GM12878 (cell line): ENCODE data around the gene DMRT2. TPM values are rescaled to one million over a fixed set of nuclear protein-coding genes. Genes with fewer than 3 reads are reported as not detected.
A peak's percentile ranks its signal among the peaks of the same experiment; 100 is the strongest.

ENCODE experiments used
- ATAC-seq: fragments of 200-7000 bp; cut with Tn5 transposase; 3 replicates; pipeline ENCODE4 v1.9.1; 2020; ENCODE audit warnings: mild to moderate bottlenecking, moderate library complexity
- BruUV-seq: library from RNA; stranded (reverse); fragments of 400-500 nt; replicated peaks from 2 replicates; lab custom pipeline; 2021; lab: Mats Ljungman, UMichigan
- CTCF ChIA-PET: fragments of 300-600 bp; sonication (Branson Sonifier 250); formaldehyde crosslinking; extraction: SDS; loops from one replicate; lab custom pipeline; 2021; ENCODE audit warnings: inconsistent platforms; lab: Yijun Ruan, JAX
- POLR2A ChIA-PET: fragments of 350-600 bp; formaldehyde crosslinking; extraction: SDS; loops from one replicate; lab custom pipeline; 2021; ENCODE audit warnings: inconsistent platforms; lab: Charles Lee
- RAD21 ChIA-PET: fragments of 300-600 bp; sonication (Branson Sonifier 250); formaldehyde crosslinking; loops from one replicate; lab custom pipeline; 2023; ENCODE audit warnings: antibody characterized with exemption; ENCODE audit not compliant: unreplicated experiment; lab: Charles Lee
- SMC1A ChIA-PET: fragments of 300-600 bp; sonication (Branson Sonifier 250); formaldehyde crosslinking; loops from one replicate; lab custom pipeline; 2023; ENCODE audit not compliant: unreplicated experiment, uncharacterized antibody; lab: Charles Lee
- DNase-seq: peaks from one replicate; pipeline ENCODE4 v3.0.0-alpha.2; 2011; ENCODE audit warnings: low read depth, low spot score
- FAIRE-seq: peaks from 3 replicates; lab custom pipeline; 2011; peaks lifted over from hg19 to GRCh38; lab: Jason Lieb, UNC
- H2AFZ ChIP-seq: 2 replicates; pipeline ENCODE4 v1.6.0; 2011; ENCODE audit warnings: low read depth, low read length, control low read depth; ENCODE audit not compliant: control insufficient read depth
- H3K27ac ChIP-seq: 2 replicates; pipeline ENCODE4 v1.5.1; 2011; ENCODE audit warnings: control low read depth; ENCODE audit not compliant: control insufficient read depth, insufficient read depth
- H3K27me3 ChIP-seq, 2 experiments: replicated peaks in 1 of 2; 2 replicates each; pipeline versions ENCODE4 v1.6.0 to v1.6.1; 2011; ENCODE audit warnings: low read length in 1 of 2; ENCODE audit not compliant: control insufficient read depth in 2 of 2, insufficient read depth in 2 of 2
- H3K36me3 ChIP-seq, 2 experiments: 2 replicates each; pipeline ENCODE4 v1.5.1; 2011; ENCODE audit warnings: low read length in 1 of 2; ENCODE audit not compliant: control insufficient read depth in 2 of 2, insufficient read depth in 2 of 2
- H3K4me1 ChIP-seq: 2 replicates; pipeline ENCODE4 v1.6.1; 2011; ENCODE audit warnings: mild to moderate bottlenecking, low read length, moderate library complexity, mixed read lengths; ENCODE audit not compliant: control insufficient read depth, insufficient read depth
- H3K4me2 ChIP-seq: 2 replicates; pipeline ENCODE4 v1.6.0; 2011; ENCODE audit warnings: control low read depth; ENCODE audit not compliant: control insufficient read depth, insufficient read depth
- H3K4me3 ChIP-seq: fragments of 200-600 bp; sonication (generic); 2 replicates; pipeline ENCODE4 v1.5.1; 2016
- H3K79me2 ChIP-seq: 2 replicates; pipeline ENCODE4 v1.6.0; 2011; ENCODE audit warnings: low read length; ENCODE audit not compliant: control insufficient read depth, insufficient read depth
- H3K9ac ChIP-seq: 2 replicates; pipeline ENCODE4 v1.8.0; 2011; ENCODE audit warnings: low read length, control low read depth, mixed read lengths; ENCODE audit not compliant: control insufficient read depth, insufficient read depth
- H3K9me3 ChIP-seq: replicated peaks from 3 replicates; pipeline ENCODE4 v1.5.1; 2011; ENCODE audit warnings: mild to moderate bottlenecking, low read length; ENCODE audit not compliant: control insufficient read depth, insufficient read depth
- H4K20me1 ChIP-seq: 2 replicates; pipeline ENCODE4 v1.6.0; 2011; ENCODE audit not compliant: control insufficient read depth, insufficient read depth
- HDAC2 ChIP-seq: fragments of 200-600 bp; sonication (generic); IDR thresholded peaks from 2 replicates; pipeline ENCODE4 v1.6.1; 2017
- TCF7 ChIP-seq: IDR thresholded peaks from 2 replicates; pipeline ENCODE4 v1.6.1; 2014; ENCODE audit warnings: antibody characterized with exemption, borderline replicate concordance
- WGBS: methylation state at CpG from one replicate; pipeline ENCODE4 v1.1.6; 2016; ENCODE audit warnings: low lambda C conversion rate; ENCODE audit not compliant: insufficient replicate concordance, insufficient coverage; ENCODE audit errors: missing lambda C conversion rate; 5-methylcytosine and 5-hydroxymethylcytosine counted together
- in situ Hi-C: fragments of 300-500 bp; cut with MboI; formaldehyde crosslinking; loops from 9 replicates; pipeline ENCODE4 v1.14.3; 2018; ENCODE audit warnings: mixed read lengths
- intact Hi-C: fragments of 100-400 bp; cut with micrococcal nuclease; formaldehyde crosslinking; loops from one replicate; pipeline ENCODE4 v1.14.2; 2022; ENCODE audit not compliant: unreplicated experiment
- polyA plus RNA-seq, 11 experiments: library from polyadenylated mRNA; depleted of rRNA in 4 of 11; unstranded in 6 of 11; stranded (reverse) in 5 of 11; fragments of >200 nt; fragmentation: Nextera tagmentation in 4 of 11; fragmentation: Illumina TruSeq in 1 of 11; extraction: Ambion mirVana in 4 of 11; extraction: Trizol in 1 of 11; gene quantifications; 1 replicate in 1 of 11; 2 replicates in 10 of 11; pipeline versions ENCODE4 v1.2.1 to v1.2.3, GENCODE V29; 2011 to 2016; ENCODE audit warnings: inconsistent platforms in 2 of 11, missing spikeins in 2 of 11, low read depth in 1 of 11
- total RNA-seq, 4 experiments: library from RNA; depleted of rRNA in 3 of 4; stranded (reverse); fragments of >200 nt in 3 of 4; fragmentation: Illumina TruSeq in 1 of 4; extraction: Trizol in 1 of 4; gene quantifications; 2 replicates each; pipeline versions ENCODE4 v1.2.1 to v1.2.3, GENCODE V29; 2013 to 2021
- TF ChIP-seq, protein P1 (sequence below): IDR thresholded peaks from 2 replicates; pipeline ENCODE4 v1.6.1; 2012; ENCODE audit warnings: low read depth, low read length, improper control_type of control experiment
- TF ChIP-seq, protein P2 (sequence below): fragments of 450-650 bp; IDR thresholded peaks from 2 replicates; pipeline ENCODE4 v1.6.1; 2017; ENCODE audit warnings: mild to moderate bottlenecking
- TF ChIP-seq, protein P3 (sequence below): fragments of 450-650 bp; IDR thresholded peaks from 2 replicates; pipeline ENCODE4 v1.6.1; 2017; ENCODE audit warnings: low read depth, mild to moderate bottlenecking, moderate library complexity
- TF ChIP-seq, protein P4 (sequence below), 3 experiments: IDR thresholded peaks in 2 of 3; conservative IDR thresholded peaks in 1 of 3; 2 replicates each; pipeline ENCODE4 v1.5.1; 2011; ENCODE audit warnings: low read depth in 3 of 3, low read length in 3 of 3, mild to moderate bottlenecking in 3 of 3, control low read depth in 2 of 3, moderate library complexity in 2 of 3, inconsistent platforms in 1 of 3, mixed read lengths in 1 of 3; ENCODE audit not compliant: control insufficient read depth in 2 of 3, insufficient read depth in 1 of 3; ENCODE audit errors: extremely low read depth in 1 of 3

DMRT2 gene
- total and polyA plus RNA-seq, 10 of the 15 experiments (the other 5 are each of a cell fraction or from before 2014, with no cell fraction given): 0.08 to 50.2 (median 0.69) TPM

DNA sequence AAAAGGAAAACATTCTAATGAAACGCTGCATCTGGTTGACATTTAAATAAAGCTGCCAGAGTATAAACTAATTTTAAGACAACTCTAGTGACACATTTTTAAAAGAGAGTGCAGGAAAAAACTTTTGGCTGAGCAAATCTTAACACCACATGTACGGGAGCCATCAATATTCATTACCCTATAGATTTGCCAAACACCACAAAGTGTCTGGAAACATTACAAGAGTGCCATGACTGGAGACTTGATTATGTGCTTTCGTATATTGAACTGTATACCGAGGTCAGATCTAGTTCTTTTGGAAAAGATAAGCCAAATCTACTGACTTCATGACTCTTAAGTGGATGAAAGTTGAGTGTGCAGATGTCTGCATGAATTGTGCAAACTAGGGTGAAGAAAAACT is 10.6 kb upstream of the DMRT2 start (continued):
- TF ChIP-seq, protein P1, sequence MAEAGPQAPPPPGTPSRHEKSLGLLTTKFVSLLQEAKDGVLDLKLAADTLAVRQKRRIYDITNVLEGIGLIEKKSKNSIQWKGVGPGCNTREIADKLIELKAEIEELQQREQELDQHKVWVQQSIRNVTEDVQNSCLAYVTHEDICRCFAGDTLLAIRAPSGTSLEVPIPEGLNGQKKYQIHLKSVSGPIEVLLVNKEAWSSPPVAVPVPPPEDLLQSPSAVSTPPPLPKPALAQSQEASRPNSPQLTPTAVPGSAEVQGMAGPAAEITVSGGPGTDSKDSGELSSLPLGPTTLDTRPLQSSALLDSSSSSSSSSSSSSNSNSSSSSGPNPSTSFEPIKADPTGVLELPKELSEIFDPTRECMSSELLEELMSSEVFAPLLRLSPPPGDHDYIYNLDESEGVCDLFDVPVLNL: no peak

DNA sequence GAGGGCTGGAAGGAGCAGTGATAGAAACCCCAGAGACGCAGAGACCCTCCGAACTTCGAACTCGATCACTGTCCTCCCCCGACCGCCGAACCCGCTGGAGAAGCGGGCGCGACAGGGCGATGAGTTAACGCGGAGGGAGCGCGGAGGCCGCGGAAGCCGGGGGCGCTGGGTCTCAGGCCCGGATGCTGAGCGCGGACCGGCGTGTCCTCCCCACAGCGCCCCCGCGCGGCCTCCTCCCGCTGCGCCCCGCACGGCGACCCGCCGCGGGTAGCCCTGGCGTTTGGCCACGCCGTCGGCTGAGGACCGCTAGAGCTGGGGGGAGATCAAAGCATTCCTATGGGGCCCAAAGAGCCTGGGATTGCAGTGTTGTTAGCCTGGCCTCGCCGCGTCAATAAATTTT is 7.7 kb upstream of the DMRT2 start:
- Histone ChIP-seq H3K9ac (no peak overlapping the region), H3K27ac (no peak overlapping the region), H3K4me3 (no peak overlapping the region), H4K20me1 (no peaks in the 10 kb centered on the region), H3K4me2 (no peak overlapping the region), H3K36me3 (no peaks in the 10 kb centered on the region), H3K9me3 (no peaks in the 10 kb centered on the region; the same call in 1 of the 3 replicates), H2AFZ (no peak overlapping the region), H3K79me2 (no peaks in the 10 kb centered on the region), H3K4me1 (no peaks in the 10 kb centered on the region), H3K27me3 (peaks cover 7 to 17% of the 10 kb centered on the region in 2 experiments)
- ChIA-PET SMC1A (no interaction called here), CTCF (no interaction called here), POLR2A (no interaction called here), RAD21 (no interaction called here)
- in situ Hi-C loops: no loop called here
- FAIRE-seq (no peak), ATAC-seq (no peak), DNase-seq (no peak)
- BruUV-seq: no TSS peak
- TF ChIP-seq, protein P2, sequence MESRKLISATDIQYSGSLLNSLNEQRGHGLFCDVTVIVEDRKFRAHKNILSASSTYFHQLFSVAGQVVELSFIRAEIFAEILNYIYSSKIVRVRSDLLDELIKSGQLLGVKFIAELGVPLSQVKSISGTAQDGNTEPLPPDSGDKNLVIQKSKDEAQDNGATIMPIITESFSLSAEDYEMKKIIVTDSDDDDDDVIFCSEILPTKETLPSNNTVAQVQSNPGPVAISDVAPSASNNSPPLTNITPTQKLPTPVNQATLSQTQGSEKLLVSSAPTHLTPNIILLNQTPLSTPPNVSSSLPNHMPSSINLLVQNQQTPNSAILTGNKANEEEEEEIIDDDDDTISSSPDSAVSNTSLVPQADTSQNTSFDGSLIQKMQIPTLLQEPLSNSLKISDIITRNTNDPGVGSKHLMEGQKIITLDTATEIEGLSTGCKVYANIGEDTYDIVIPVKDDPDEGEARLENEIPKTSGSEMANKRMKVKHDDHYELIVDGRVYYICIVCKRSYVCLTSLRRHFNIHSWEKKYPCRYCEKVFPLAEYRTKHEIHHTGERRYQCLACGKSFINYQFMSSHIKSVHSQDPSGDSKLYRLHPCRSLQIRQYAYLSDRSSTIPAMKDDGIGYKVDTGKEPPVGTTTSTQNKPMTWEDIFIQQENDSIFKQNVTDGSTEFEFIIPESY: peak; percentile 59; the same call in 1 of the 2 replicates
- TF ChIP-seq, protein P3, sequence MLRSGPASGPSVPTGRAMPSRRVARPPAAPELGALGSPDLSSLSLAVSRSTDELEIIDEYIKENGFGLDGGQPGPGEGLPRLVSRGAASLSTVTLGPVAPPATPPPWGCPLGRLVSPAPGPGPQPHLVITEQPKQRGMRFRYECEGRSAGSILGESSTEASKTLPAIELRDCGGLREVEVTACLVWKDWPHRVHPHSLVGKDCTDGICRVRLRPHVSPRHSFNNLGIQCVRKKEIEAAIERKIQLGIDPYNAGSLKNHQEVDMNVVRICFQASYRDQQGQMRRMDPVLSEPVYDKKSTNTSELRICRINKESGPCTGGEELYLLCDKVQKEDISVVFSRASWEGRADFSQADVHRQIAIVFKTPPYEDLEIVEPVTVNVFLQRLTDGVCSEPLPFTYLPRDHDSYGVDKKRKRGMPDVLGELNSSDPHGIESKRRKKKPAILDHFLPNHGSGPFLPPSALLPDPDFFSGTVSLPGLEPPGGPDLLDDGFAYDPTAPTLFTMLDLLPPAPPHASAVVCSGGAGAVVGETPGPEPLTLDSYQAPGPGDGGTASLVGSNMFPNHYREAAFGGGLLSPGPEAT: no peak
- TF ChIP-seq HDAC2 (no peak), TCF7 (no peak)
- TF ChIP-seq, protein P4, sequence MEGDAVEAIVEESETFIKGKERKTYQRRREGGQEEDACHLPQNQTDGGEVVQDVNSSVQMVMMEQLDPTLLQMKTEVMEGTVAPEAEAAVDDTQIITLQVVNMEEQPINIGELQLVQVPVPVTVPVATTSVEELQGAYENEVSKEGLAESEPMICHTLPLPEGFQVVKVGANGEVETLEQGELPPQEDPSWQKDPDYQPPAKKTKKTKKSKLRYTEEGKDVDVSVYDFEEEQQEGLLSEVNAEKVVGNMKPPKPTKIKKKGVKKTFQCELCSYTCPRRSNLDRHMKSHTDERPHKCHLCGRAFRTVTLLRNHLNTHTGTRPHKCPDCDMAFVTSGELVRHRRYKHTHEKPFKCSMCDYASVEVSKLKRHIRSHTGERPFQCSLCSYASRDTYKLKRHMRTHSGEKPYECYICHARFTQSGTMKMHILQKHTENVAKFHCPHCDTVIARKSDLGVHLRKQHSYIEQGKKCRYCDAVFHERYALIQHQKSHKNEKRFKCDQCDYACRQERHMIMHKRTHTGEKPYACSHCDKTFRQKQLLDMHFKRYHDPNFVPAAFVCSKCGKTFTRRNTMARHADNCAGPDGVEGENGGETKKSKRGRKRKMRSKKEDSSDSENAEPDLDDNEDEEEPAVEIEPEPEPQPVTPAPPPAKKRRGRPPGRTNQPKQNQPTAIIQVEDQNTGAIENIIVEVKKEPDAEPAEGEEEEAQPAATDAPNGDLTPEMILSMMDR (IDR thresholded peaks at IDR 0.05 in 2 of 3, conservative IDR thresholded peaks at IDR 0.05 in 1 of 3; ENCODE audit: control insufficient read depth in 2 of 3, extremely low read depth in 1 of 3, insufficient read depth in 1 of 3, low read depth in 3 of 3, low read length in 3 of 3): 0 out of 6 replicates have a peak, but pooled peaks of 1 of the 3 experiments have one; percentile 9
- intact Hi-C loops: no loop called here
- 12% methylated on average over 23 of the region's 45 CpGs for WGBS
